Uterus (tissue), 2 donors: Measurements from ENCODE around the gene INO80.

Experiments
- POLR2A ChIP-seq, 2 donors: fragments of 450-650 bp; IDR thresholded peaks; one replicate each; pipeline ENCODE4 v1.6.1; 2016; ENCODE audit warnings: antibody characterized with exemption in 2 of 2, mild to moderate bottlenecking in 1 of 2, moderate library complexity in 1 of 2
- TF ChIP-seq, protein P1 (sequence below), 4 experiments: fragments of 200-600 bp in 2 of 4; fragments of 450-650 bp in 2 of 4; sonication (generic) in 2 of 4; IDR thresholded peaks; one replicate each; pipeline ENCODE4 v1.5.1; 2016 to 2019; ENCODE audit warnings: antibody characterized with exemption in 4 of 4, mild to moderate bottlenecking in 2 of 4, moderate library complexity in 1 of 4

DNA sequence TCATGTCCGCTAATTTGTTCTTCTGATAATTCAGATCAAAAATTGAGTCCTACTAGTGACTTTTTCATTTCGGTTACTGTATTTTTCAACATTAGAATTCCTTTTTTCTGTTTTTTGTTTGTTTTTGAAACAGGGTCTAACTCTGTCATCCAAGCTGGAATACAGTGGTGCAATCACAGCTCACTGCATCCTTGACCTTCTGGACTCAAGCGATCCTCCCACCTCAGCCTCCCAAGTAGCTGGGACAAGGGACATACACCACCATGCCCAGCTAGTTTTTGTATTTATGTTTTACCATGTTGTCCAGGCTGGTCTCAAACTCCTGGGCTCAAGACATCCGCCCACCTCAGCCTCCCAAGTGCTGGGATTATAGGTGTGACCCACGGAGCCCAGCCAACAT lies 8.0 kb upstream of the INO80 start:
- TF ChIP-seq POLR2A (IDR thresholded peaks at IDR 0.05) = no peak
- TF ChIP-seq, protein P1, sequence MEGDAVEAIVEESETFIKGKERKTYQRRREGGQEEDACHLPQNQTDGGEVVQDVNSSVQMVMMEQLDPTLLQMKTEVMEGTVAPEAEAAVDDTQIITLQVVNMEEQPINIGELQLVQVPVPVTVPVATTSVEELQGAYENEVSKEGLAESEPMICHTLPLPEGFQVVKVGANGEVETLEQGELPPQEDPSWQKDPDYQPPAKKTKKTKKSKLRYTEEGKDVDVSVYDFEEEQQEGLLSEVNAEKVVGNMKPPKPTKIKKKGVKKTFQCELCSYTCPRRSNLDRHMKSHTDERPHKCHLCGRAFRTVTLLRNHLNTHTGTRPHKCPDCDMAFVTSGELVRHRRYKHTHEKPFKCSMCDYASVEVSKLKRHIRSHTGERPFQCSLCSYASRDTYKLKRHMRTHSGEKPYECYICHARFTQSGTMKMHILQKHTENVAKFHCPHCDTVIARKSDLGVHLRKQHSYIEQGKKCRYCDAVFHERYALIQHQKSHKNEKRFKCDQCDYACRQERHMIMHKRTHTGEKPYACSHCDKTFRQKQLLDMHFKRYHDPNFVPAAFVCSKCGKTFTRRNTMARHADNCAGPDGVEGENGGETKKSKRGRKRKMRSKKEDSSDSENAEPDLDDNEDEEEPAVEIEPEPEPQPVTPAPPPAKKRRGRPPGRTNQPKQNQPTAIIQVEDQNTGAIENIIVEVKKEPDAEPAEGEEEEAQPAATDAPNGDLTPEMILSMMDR (IDR thresholded peaks at IDR 0.05) = no peak
